Activated CD8-positive, alpha-beta T cell treated with anti-CD3 and anti-CD28 coated beads, Interleukin-2, amount 10 ng/mL, durations not matched to agents 7 days and 5 days (primary cell): ENCODE measurements around the gene OR2A42. TPM values are rescaled to one million over a fixed set of nuclear protein-coding genes. Genes with fewer than 3 reads are reported as not detected.
"Not testable (repeated sequence)": the region's sequence is repeated elsewhere in the genome, so short reads cannot be mapped to it uniquely, and the experiment has no call there.

ENCODE experiments used
- ATAC-seq: fragments of 150-1000 bp; cut with Tn5 transposase; one replicate; pipeline ENCODE4 v1.10.0; 2021; ENCODE audit warnings: moderate library complexity
- CTCF ChIA-PET: fragments of 350-600 bp; sonication (Branson Sonifier 250); formaldehyde crosslinking; loops from one replicate; lab custom pipeline; 2021; ENCODE audit warnings: antibody characterized with exemption; lab: Charles Lee
- POLR2A ChIA-PET: fragments of 350-600 bp; sonication (Branson Sonifier 250); formaldehyde crosslinking; loops from one replicate; lab custom pipeline; 2021; ENCODE audit warnings: antibody characterized with exemption; lab: Charles Lee
- DNase-seq: peaks from one replicate; pipeline ENCODE4 v3.0.0-alpha.2; 2020
- H3K27ac Mint-ChIP-seq: one replicate; pipeline ENCODE4 v1.8.0; 2021; ENCODE audit warnings: mild to moderate bottlenecking, mixed read lengths
- H3K27me3 Mint-ChIP-seq: one replicate; pipeline ENCODE4 v1.8.0; 2021; ENCODE audit warnings: low read depth, mixed read lengths
- H3K36me3 Mint-ChIP-seq: one replicate; pipeline ENCODE4 v1.8.0; 2021; ENCODE audit warnings: low read depth, mixed read lengths
- H3K4me1 Mint-ChIP-seq: one replicate; pipeline ENCODE4 v1.8.0; 2021; ENCODE audit warnings: low read depth, mixed read lengths
- H3K4me3 Mint-ChIP-seq: one replicate; pipeline ENCODE4 v1.8.0; 2021; ENCODE audit warnings: mild to moderate bottlenecking, mixed read lengths
- H3K9me3 Mint-ChIP-seq: one replicate; pipeline ENCODE4 v1.8.0; 2022; ENCODE audit warnings: mixed read lengths; ENCODE audit not compliant: insufficient read depth
- total RNA-seq, 2 experiments: library from RNA; stranded (reverse); gene quantifications; one replicate each; pipeline ENCODE4 v1.2.3, GENCODE V29; 2021

OR2A42 gene
- total RNA-seq, 2 experiments from 2014 or later = not detected

GRCh38 chr7:144255471-144255897 lies 16.1 kb upstream of the OR2A42 start:
- Mint-ChIP-seq H3K4me3 (no peak overlapping the region), H3K27ac (no peak overlapping the region), H3K4me1 (no peaks in the 10 kb centered on the region), H3K27me3 (no peaks in the 10 kb centered on the region), H3K36me3 (no peaks in the 10 kb centered on the region), H3K9me3 (no peaks in the 10 kb centered on the region)
- ChIA-PET CTCF (no interaction called here), POLR2A (no interaction called here)
- DNase-seq = no peak
- no peak for ATAC-seq

DNA sequence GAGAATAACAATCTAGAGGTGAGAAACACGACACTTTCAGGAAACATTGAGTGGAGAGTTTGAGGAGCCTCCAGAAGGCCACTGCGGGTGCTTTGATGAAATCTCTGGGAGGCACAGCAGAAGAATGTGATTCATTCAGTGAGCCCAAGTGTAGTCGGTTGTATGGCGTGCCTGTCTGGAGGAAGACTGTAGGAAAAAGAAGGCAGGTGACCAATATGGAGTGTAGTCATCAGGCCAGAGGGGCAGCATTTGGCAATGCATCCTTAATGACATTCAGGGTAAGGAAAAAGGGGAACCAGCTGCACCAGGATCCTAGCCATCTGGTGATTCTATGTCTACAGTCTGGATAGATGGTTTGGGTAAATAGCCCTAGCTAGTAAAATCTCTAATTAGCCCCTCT lies 12.9 kb upstream of the OR2A42 start:
- CTCF ChIA-PET, H3K27ac Mint-ChIP-seq, H3K4me3 Mint-ChIP-seq, H3K9me3 Mint-ChIP-seq, H3K36me3 Mint-ChIP-seq, POLR2A ChIA-PET, DNase-seq, H3K27me3 Mint-ChIP-seq, H3K4me1 Mint-ChIP-seq, ATAC-seq: not testable (repeated sequence)

DNA sequence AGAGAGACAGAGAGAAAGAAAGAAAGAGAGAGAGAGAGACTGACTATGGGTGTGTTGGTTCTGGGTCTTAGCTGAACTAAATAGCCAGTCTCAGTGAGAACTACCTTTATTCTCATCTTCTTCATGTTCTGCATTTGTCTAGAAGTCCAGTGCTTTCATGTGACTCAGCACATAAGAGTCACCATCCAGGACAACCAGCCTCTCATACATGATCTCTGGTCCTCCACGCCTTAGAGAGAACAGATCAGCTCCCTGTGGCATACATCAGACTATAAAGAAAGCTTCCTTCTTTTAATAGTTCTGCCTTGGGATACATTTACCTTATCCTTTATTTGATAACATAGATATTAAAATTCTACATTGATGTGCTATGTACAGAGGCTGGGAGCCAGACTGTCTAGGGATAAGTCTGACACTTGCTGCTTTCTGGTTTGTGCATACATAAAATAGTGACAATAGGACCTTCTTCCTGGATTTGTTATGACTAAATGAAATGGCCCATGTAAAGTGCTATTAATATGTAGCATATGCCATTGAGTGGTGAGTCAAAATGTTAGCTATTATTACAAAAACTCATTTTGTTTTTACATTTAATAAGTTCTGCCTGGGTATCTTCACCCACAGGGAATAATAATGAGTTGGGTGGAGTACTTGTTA lies 8.4 kb upstream of the OR2A42 start:
- H3K36me3 Mint-ChIP-seq, H3K27me3 Mint-ChIP-seq, CTCF ChIA-PET, H3K27ac Mint-ChIP-seq, DNase-seq, POLR2A ChIA-PET, H3K4me3 Mint-ChIP-seq, H3K4me1 Mint-ChIP-seq, ATAC-seq, H3K9me3 Mint-ChIP-seq: not testable (repeated sequence)

- POLR2A ChIA-PET, CTCF ChIA-PET, H3K4me1 Mint-ChIP-seq, H3K4me3 Mint-ChIP-seq, H3K9me3 Mint-ChIP-seq, ATAC-seq, DNase-seq, H3K27me3 Mint-ChIP-seq, H3K27ac Mint-ChIP-seq, H3K36me3 Mint-ChIP-seq: not testable (repeated sequence)
These were observed 7.6 kb upstream of the OR2A42 start for GRCh38 chr7:144246967-144247366.

- H3K36me3 Mint-ChIP-seq, H3K4me3 Mint-ChIP-seq, H3K4me1 Mint-ChIP-seq, H3K27ac Mint-ChIP-seq, ATAC-seq, DNase-seq, H3K9me3 Mint-ChIP-seq, POLR2A ChIA-PET, H3K27me3 Mint-ChIP-seq, CTCF ChIA-PET: not testable (repeated sequence)
These were observed 6.0 kb upstream of the OR2A42 start for GRCh38 chr7:144245372-144245771.

DNA sequence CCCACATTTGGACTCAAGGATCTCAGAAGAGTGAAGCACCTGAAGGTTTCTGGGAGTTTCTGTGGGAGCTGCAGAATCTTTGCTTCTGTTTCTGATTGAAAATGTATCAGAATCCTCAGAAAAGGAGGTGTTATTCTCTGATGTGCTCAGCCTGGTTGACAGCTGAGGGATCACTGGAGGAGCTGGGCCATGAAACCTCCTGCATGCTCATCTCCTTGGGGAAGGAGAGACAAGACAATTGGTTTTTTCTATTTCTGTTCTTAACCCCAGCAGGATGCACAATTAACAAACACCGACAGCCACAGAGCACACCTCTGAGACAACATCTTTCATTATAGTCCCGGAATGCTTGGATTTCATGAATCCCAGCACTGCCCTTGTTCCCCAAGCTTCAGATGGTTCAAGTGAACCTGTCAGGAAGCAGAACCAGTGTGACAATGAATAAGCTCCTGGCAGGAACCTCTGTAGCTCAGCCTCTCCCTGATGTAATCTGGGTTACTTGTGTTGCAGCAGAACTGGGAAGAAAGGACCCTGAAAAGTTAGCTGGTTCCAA lies 799 bp downstream of the OR2A42 start:
- H3K4me1 Mint-ChIP-seq, H3K27ac Mint-ChIP-seq, CTCF ChIA-PET, ATAC-seq, H3K27me3 Mint-ChIP-seq, H3K9me3 Mint-ChIP-seq, POLR2A ChIA-PET, H3K36me3 Mint-ChIP-seq, DNase-seq, H3K4me3 Mint-ChIP-seq: not testable (repeated sequence)

DNA sequence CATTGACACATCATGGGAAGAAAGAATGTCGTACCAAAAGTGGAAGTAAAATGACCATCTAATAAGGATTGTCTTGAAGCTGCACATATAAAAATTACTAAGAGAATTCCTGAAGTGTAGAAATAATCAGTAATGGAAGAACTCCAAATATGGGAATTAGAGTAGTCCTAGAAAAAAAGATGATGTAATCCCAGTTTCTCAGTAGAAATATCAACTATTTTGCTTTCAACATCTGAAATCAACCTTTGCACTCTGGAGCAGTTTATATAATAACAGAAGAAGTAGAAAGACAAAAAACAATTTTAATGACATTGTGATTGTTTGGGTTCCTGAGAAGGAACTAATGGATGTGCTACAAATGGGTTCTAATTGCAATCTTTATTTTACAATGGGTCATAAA lies 6.4 kb downstream of the OR2A42 start:
- H3K4me3 Mint-ChIP-seq, ATAC-seq, CTCF ChIA-PET, DNase-seq, H3K36me3 Mint-ChIP-seq, POLR2A ChIA-PET, H3K27ac Mint-ChIP-seq, H3K9me3 Mint-ChIP-seq, H3K27me3 Mint-ChIP-seq, H3K4me1 Mint-ChIP-seq: not testable (repeated sequence)

DNA sequence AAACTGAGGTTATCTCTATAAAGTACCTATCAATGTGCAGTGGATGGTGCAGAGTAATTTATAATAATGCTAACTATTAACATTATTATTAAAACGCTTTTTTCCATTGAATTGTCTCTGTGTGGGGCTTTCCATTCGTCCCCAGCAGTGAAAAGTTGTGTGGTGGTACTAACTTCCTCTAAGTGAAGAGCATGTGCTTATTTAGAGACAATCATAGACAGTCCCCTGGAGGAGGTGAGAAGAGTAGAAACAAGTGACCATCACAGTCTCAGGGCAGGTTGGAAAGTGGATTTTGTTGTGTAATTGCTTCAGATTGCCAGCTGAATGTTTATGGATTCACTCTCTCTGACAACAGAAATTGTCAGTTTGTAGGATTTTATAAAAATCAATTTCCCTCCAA lies 8.4 kb downstream of the OR2A42 start:
- H3K27ac Mint-ChIP-seq, H3K4me3 Mint-ChIP-seq, ATAC-seq, H3K27me3 Mint-ChIP-seq, POLR2A ChIA-PET, H3K36me3 Mint-ChIP-seq, H3K9me3 Mint-ChIP-seq, H3K4me1 Mint-ChIP-seq, CTCF ChIA-PET, DNase-seq: not testable (repeated sequence)

DNA sequence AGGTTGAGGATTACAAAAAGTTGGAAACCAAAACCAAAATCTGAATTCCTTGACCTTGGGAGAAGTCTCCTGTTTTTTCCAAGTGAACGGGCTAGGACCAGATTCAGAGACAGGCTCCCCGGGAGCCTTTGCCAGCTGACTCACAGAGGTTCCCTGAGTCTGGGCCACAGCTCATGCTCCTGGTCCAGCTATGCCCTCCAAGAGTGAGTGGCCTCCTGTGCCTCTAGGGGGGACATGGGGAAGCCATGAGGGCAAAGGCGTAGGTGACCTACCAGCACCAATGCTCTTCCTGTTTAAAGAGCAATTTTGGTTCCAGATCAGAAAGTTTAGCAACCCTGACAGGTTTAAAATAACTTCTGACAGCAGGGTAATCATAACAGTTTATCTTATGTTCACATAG lies 10.6 kb downstream of the OR2A42 start:
- H3K4me1 Mint-ChIP-seq, H3K9me3 Mint-ChIP-seq, ATAC-seq, H3K36me3 Mint-ChIP-seq, H3K27me3 Mint-ChIP-seq, CTCF ChIA-PET, POLR2A ChIA-PET, H3K27ac Mint-ChIP-seq, DNase-seq, H3K4me3 Mint-ChIP-seq: not testable (repeated sequence)

GRCh38 chr7:144226866-144227265 lies 12.5 kb downstream of the OR2A42 start:
- ATAC-seq, H3K27me3 Mint-ChIP-seq, H3K27ac Mint-ChIP-seq, H3K4me1 Mint-ChIP-seq, POLR2A ChIA-PET, DNase-seq, H3K9me3 Mint-ChIP-seq, CTCF ChIA-PET, H3K4me3 Mint-ChIP-seq, H3K36me3 Mint-ChIP-seq: not testable (repeated sequence)

DNA sequence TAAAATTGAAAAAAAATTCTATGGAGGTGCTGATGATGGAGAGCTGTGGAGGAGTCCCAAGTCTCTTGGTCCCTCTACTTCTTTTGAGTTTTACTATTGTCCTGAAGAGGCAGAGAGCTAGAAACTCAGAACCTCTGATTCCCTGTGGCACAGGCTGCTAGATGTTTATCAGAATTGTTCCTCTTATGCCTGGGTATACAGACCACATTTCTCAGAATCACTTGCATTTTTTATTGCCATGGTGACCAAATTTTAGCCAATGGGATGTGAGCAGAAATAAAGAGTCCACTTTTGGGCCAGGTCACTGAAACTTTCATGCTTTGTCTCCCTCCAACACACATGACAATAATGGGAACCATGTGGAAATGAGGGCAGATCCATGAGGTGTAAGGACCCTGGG lies 15.7 kb downstream of the OR2A42 start:
- H3K27me3 Mint-ChIP-seq, H3K4me1 Mint-ChIP-seq, POLR2A ChIA-PET, CTCF ChIA-PET, H3K36me3 Mint-ChIP-seq, H3K4me3 Mint-ChIP-seq, H3K27ac Mint-ChIP-seq, DNase-seq, ATAC-seq, H3K9me3 Mint-ChIP-seq: not testable (repeated sequence)

- DNase-seq, CTCF ChIA-PET: not testable (repeated sequence)
These were observed 18.9 kb downstream of the OR2A42 start for GRCh38 chr7:144220531-144220930.

DNA sequence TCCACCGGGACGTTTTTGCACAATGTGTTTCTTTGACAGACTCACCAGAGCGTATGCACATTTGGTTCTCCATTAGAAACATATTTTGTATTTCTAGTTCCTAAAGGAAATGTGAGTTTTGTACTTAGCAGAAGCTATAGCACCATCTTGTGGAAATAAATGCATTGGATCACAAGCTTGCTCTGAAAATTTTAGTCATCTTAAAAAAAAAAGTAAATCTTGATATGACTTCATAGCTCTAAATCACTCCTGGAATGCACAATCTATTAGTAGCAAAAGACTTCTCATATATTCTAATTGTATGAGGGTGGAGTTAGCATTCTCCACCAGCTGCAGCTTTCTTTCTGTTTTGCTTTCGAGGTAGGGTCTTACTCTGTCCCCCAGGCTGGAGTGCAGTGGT lies 20.3 kb downstream of the OR2A42 start:
- H3K36me3 Mint-ChIP-seq, H3K4me3 Mint-ChIP-seq, DNase-seq, H3K9me3 Mint-ChIP-seq, H3K27me3 Mint-ChIP-seq, POLR2A ChIA-PET, CTCF ChIA-PET, H3K4me1 Mint-ChIP-seq, H3K27ac Mint-ChIP-seq: not testable (repeated sequence)
- peak; percentile 41 for ATAC-seq

More at GRCh38 chr7:144220531-144220930, 18.9 kb downstream of the OR2A42 start:
- H3K27ac Mint-ChIP-seq, H3K4me1 Mint-ChIP-seq, ATAC-seq, H3K4me3 Mint-ChIP-seq, POLR2A ChIA-PET, H3K27me3 Mint-ChIP-seq, H3K36me3 Mint-ChIP-seq, H3K9me3 Mint-ChIP-seq: not testable (repeated sequence)
